ENCODE results near the gene CCL17.
A peak's percentile ranks its signal among the peaks of the same experiment; 100 is the strongest.

Gene CCL17

GRCh38 chr16:57419506-57419905 lies 14.9 kb downstream of the CCL17 start:
- no peak overlapping the region for H2AK5ac ChIP-seq (ENCODE audit: low read depth, low read length)

DNA sequence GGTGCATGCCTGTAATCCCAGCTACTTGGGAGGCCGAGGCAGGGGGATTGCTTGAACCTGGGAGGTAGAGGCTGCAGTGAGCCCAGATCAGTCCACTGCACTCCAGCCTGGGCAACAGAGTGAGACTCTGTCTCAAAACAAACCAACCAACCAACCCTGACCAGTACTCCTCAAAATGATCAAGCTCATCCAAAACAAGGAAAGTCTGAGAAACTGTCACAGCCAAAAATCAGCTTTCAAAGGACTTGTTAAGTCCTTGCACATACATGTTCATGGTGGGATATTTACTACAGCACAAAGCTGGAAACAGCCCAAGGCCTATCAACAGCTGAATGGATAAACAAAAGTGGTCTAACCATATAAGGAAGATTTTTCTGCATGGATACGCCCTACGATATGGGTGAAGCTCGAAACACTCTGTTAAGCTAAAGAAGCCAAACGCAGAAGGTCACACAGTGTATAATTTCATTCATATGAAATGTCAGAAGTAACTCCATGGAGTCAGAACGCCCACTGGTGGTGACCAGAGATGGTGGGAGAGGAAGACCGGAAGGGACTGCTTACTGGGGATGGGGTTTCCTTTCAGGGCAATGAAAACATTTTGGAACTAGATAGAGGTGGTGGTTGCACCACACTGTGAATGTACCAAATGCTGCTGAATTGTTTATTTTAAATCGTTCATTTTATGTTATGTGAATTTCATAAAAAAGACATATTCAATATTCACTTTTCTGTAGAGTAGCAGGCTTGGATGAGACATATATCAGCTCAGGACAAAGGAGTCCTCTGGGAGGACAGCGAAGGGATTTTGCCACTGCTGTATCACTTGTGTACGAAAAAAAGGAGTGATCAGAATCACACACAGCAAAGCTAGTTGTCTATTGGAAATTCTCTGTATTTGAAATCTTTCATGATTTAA lies 17.7 kb downstream of the CCL17 start:
- H3K4ac ChIP-seq (ENCODE audit: low read length): no peak overlapping the region
- no peak overlapping the region for H3K4me2 ChIP-seq (ENCODE audit: insufficient read depth, low read length, poor library complexity, severe bottlenecking)
- no peak overlapping the region for H3K9ac ChIP-seq (ENCODE audit: low read depth, low read length, poor library complexity)
- no peaks in the 10 kb centered on the region for H3K79me1 ChIP-seq (ENCODE audit: low read depth, low read length)
- peak overlapping the region; percentile 70 for H2AFZ ChIP-seq (ENCODE audit: low read length)
- no peak overlapping the region for H3K23ac ChIP-seq (ENCODE audit: low read depth, low read length, poor library complexity)
- no peak overlapping the region for H3K27ac ChIP-seq (replicated peaks; ENCODE audit: low read length)
- H4K91ac ChIP-seq (ENCODE audit: low read depth, low read length, poor library complexity): no peak overlapping the region
- H2BK15ac ChIP-seq (ENCODE audit: low read length): no peak overlapping the region
- H2AK5ac ChIP-seq (ENCODE audit: low read depth, low read length): no peak overlapping the region
- peaks cover 0 to 4% of the 10 kb centered on the region in 2 donors for H3K4me1 ChIP-seq (ENCODE audit: control insufficient read depth in 2 of 2, insufficient read depth in 1 of 2, low read depth in 1 of 2, low read length in 2 of 2)
- no peak overlapping the region for H2BK12ac ChIP-seq (ENCODE audit: low read length)
- H3K18ac ChIP-seq (ENCODE audit: low read length): no peak overlapping the region
- peaks cover 2 to 9% of the 10 kb centered on the region in 2 donors for H3K36me3 ChIP-seq (replicated peaks in 1 of 2; ENCODE audit: control insufficient read depth in 2 of 2, insufficient read depth in 2 of 2, low read length in 2 of 2)
- no peak for DNase-seq (ENCODE audit: low spot score)
- H3K14ac ChIP-seq (ENCODE audit: low read length): no peak overlapping the region
- H3K9me3 ChIP-seq (replicated peaks in 1 of 2; ENCODE audit: control insufficient read depth in 2 of 2, insufficient read depth in 1 of 2, low read depth in 1 of 2, low read length in 2 of 2): no peaks in the 10 kb centered on the region
- no peaks in the 10 kb centered on the region for H3K27me3 ChIP-seq (ENCODE audit: control insufficient read depth in 3 of 3, insufficient read depth in 3 of 3, low read depth in 1 of 3, low read length in 3 of 3)
- H4K8ac ChIP-seq (ENCODE audit: low read depth, low read length): no peak overlapping the region
- WGBS, 2 donors (ENCODE audit: extremely low coverage in 2 of 2, insufficient read length in 2 of 2, insufficient replicate concordance in 1 of 2): no CpG with 5 or more reads among the region's 10 CpGs
- H2BK5ac ChIP-seq (ENCODE audit: low read length): no peak overlapping the region
- no peak overlapping the region for H2BK120ac ChIP-seq (ENCODE audit: low read depth, low read length)
- H3K4me3 ChIP-seq (ENCODE audit: low read length in 2 of 2): no peak overlapping the region

More at GRCh38 chr16:57419506-57419905, 14.9 kb downstream of the CCL17 start:
- Histone ChIP-seq H3K27me3 (ENCODE audit: control insufficient read depth in 3 of 3, insufficient read depth in 3 of 3, low read depth in 1 of 3, low read length in 3 of 3) (no peaks in the 10 kb centered on the region), H2BK12ac (ENCODE audit: low read length) (no peak overlapping the region), H3K79me1 (ENCODE audit: low read depth, low read length) (no peaks in the 10 kb centered on the region), H3K9me3 (replicated peaks in 1 of 2; ENCODE audit: control insufficient read depth in 2 of 2, insufficient read depth in 1 of 2, low read depth in 1 of 2, low read length in 2 of 2) (no peaks in the 10 kb centered on the region), H3K23ac (ENCODE audit: low read depth, low read length, poor library complexity) (no peak overlapping the region), H2BK120ac (ENCODE audit: low read depth, low read length) (no peak overlapping the region), H4K8ac (ENCODE audit: low read depth, low read length) (no peak overlapping the region), H3K14ac (ENCODE audit: low read length) (no peak overlapping the region), H3K4me1 (ENCODE audit: control insufficient read depth in 2 of 2, insufficient read depth in 1 of 2, low read depth in 1 of 2, low read length in 2 of 2) (peaks cover 12% of the 10 kb centered on the region in 2 donors), H2BK5ac (ENCODE audit: low read length) (no peak overlapping the region), H2BK15ac (ENCODE audit: low read length) (no peak overlapping the region), H3K4ac (ENCODE audit: low read length) (no peak overlapping the region), H3K18ac (ENCODE audit: low read length) (no peak overlapping the region), H3K9ac (ENCODE audit: low read depth, low read length, poor library complexity) (no peak overlapping the region), H3K4me3 (ENCODE audit: low read length in 2 of 2) (no peak overlapping the region), H3K27ac (replicated peaks; ENCODE audit: low read length) (no peak overlapping the region), H2AFZ (ENCODE audit: low read length) (peak overlapping the region; percentile 74), H3K36me3 (replicated peaks in 1 of 2; ENCODE audit: control insufficient read depth in 2 of 2, insufficient read depth in 2 of 2, low read length in 2 of 2) (no peaks in the 10 kb centered on the region), H3K4me2 (ENCODE audit: insufficient read depth, low read length, poor library complexity, severe bottlenecking) (no peak overlapping the region), H4K91ac (ENCODE audit: low read depth, low read length, poor library complexity) (no peak overlapping the region)
- DNase-seq (ENCODE audit: low spot score): no peak
- no CpG with 5 or more reads among the region's 6 CpGs for WGBS, 2 donors (ENCODE audit: extremely low coverage in 2 of 2, insufficient read length in 2 of 2, insufficient replicate concordance in 1 of 2)

GRCh38 chr16:57423152-57423551 lies 18.6 kb downstream of the CCL17 start:
- no peak for DNase-seq (ENCODE audit: low spot score)
- H3K9me3 ChIP-seq (replicated peaks in 1 of 2; ENCODE audit: control insufficient read depth in 2 of 2, insufficient read depth in 1 of 2, low read depth in 1 of 2, low read length in 2 of 2): no peaks in the 10 kb centered on the region
- no peak overlapping the region for H2BK12ac ChIP-seq (ENCODE audit: low read length)
- no peak overlapping the region for H4K91ac ChIP-seq (ENCODE audit: low read depth, low read length, poor library complexity)
- no peak overlapping the region for H2BK5ac ChIP-seq (ENCODE audit: low read length)
- H3K4me3 ChIP-seq (ENCODE audit: low read length in 2 of 2): no peak overlapping the region
- peaks cover 3 to 17% of the 10 kb centered on the region in 2 donors for H3K36me3 ChIP-seq (replicated peaks in 1 of 2; ENCODE audit: control insufficient read depth in 2 of 2, insufficient read depth in 2 of 2, low read length in 2 of 2)
- no peak overlapping the region for H2AFZ ChIP-seq (ENCODE audit: low read length)
- no peak overlapping the region for H3K23ac ChIP-seq (ENCODE audit: low read depth, low read length, poor library complexity)
- no peaks in the 10 kb centered on the region for H3K79me1 ChIP-seq (ENCODE audit: low read depth, low read length)
- no peak overlapping the region for H3K4ac ChIP-seq (ENCODE audit: low read length)
- no peak overlapping the region for H3K9ac ChIP-seq (ENCODE audit: low read depth, low read length, poor library complexity)
- no peak overlapping the region for H3K4me2 ChIP-seq (ENCODE audit: insufficient read depth, low read length, poor library complexity, severe bottlenecking)
- no peak overlapping the region for H3K27ac ChIP-seq (replicated peaks; ENCODE audit: low read length)
- no peak overlapping the region for H2BK120ac ChIP-seq (ENCODE audit: low read depth, low read length)
- WGBS, 2 donors (ENCODE audit: extremely low coverage in 2 of 2, insufficient read length in 2 of 2, insufficient replicate concordance in 1 of 2): no CpG with 5 or more reads among the region's 2 CpGs
- no peaks in the 10 kb centered on the region for H3K4me1 ChIP-seq (ENCODE audit: control insufficient read depth in 2 of 2, insufficient read depth in 1 of 2, low read depth in 1 of 2, low read length in 2 of 2)
- H3K27me3 ChIP-seq (ENCODE audit: control insufficient read depth in 3 of 3, insufficient read depth in 3 of 3, low read depth in 1 of 3, low read length in 3 of 3): no peaks in the 10 kb centered on the region
- H3K14ac ChIP-seq (ENCODE audit: low read length): no peak overlapping the region
- H2AK5ac ChIP-seq (ENCODE audit: low read depth, low read length): no peak overlapping the region
- H3K18ac ChIP-seq (ENCODE audit: low read length): no peak overlapping the region
- H4K8ac ChIP-seq (ENCODE audit: low read depth, low read length): no peak overlapping the region
- H2BK15ac ChIP-seq (ENCODE audit: low read length): no peak overlapping the region

GRCh38 chr16:57424583-57424982 lies 20.0 kb downstream of the CCL17 start:
- Histone ChIP-seq H2BK12ac (ENCODE audit: low read length) (no peak overlapping the region), H3K79me1 (ENCODE audit: low read depth, low read length) (no peaks in the 10 kb centered on the region), H3K4ac (ENCODE audit: low read length) (no peak overlapping the region), H2BK15ac (ENCODE audit: low read length) (no peak overlapping the region), H3K4me2 (ENCODE audit: insufficient read depth, low read length, poor library complexity, severe bottlenecking) (no peak overlapping the region), H4K8ac (ENCODE audit: low read depth, low read length) (no peak overlapping the region), H3K23ac (ENCODE audit: low read depth, low read length, poor library complexity) (no peak overlapping the region), H3K14ac (ENCODE audit: low read length) (no peak overlapping the region), H3K4me1 (ENCODE audit: control insufficient read depth in 2 of 2, insufficient read depth in 1 of 2, low read depth in 1 of 2, low read length in 2 of 2) (no peaks in the 10 kb centered on the region), H3K27me3 (ENCODE audit: control insufficient read depth in 3 of 3, insufficient read depth in 3 of 3, low read depth in 1 of 3, low read length in 3 of 3) (no peaks in the 10 kb centered on the region), H3K36me3 (replicated peaks in 1 of 2; ENCODE audit: control insufficient read depth in 2 of 2, insufficient read depth in 2 of 2, low read length in 2 of 2) (peaks cover 7 to 29% of the 10 kb centered on the region in 2 donors), H3K18ac (ENCODE audit: low read length) (no peak overlapping the region), H2AK5ac (ENCODE audit: low read depth, low read length) (no peak overlapping the region), H2BK120ac (ENCODE audit: low read depth, low read length) (no peak overlapping the region), H4K91ac (ENCODE audit: low read depth, low read length, poor library complexity) (no peak overlapping the region), H3K9ac (ENCODE audit: low read depth, low read length, poor library complexity) (no peak overlapping the region), H3K4me3 (ENCODE audit: low read length in 2 of 2) (no peak overlapping the region), H3K9me3 (replicated peaks in 1 of 2; ENCODE audit: control insufficient read depth in 2 of 2, insufficient read depth in 1 of 2, low read depth in 1 of 2, low read length in 2 of 2) (no peaks in the 10 kb centered on the region), H2AFZ (ENCODE audit: low read length) (no peak overlapping the region), H2BK5ac (ENCODE audit: low read length) (no peak overlapping the region), H3K27ac (replicated peaks; ENCODE audit: low read length) (no peak overlapping the region)
- no CpG with 5 or more reads among the region's 3 CpGs for WGBS, 2 donors (ENCODE audit: extremely low coverage in 2 of 2, insufficient read length in 2 of 2, insufficient replicate concordance in 1 of 2)
- DNase-seq (ENCODE audit: low spot score): no peak
